Natural killer cell treated with Interleukin-12 subunit alpha and Interleukin-12 subunit beta and Interleukin-15 and Interleukin-18, amount 100 ng/mL, for 72 hours (primary cell): Measurements from ENCODE around the gene DRICH1. TPM values are rescaled to one million over a fixed set of nuclear protein-coding genes. Genes with fewer than 3 reads are reported as not detected.
"Not testable (repeated sequence)": the region's sequence is repeated elsewhere in the genome, so short reads cannot be mapped to it uniquely, and the experiment has no call there.

Source experiments
- ATAC-seq, 2 donors: fragments of 150-1000 bp; cut with Tn5 transposase in 1 of 2; sonication (Bioruptor Pico), chemical (Tn5 transposase) in 1 of 2; 2 replicates each; pipeline ENCODE4 v1.10.0; 2021
- DNase-seq: peaks from one replicate; pipeline ENCODE4 v3.0.0; 2022; ENCODE audit warnings: low spot score
- H3K27ac Mint-ChIP-seq, 2 donors: 1 replicate in 1 of 2; 2 replicates in 1 of 2; pipeline ENCODE4 v1.8.0; 2022; ENCODE audit warnings: mixed read lengths in 2 of 2, mild to moderate bottlenecking in 1 of 2, moderate library complexity in 1 of 2
- H3K27me3 Mint-ChIP-seq, 2 donors: 1 replicate in 1 of 2; 2 replicates in 1 of 2; pipeline ENCODE4 v1.8.0; 2022; ENCODE audit warnings: mixed read lengths in 2 of 2
- H3K36me3 Mint-ChIP-seq: one replicate; pipeline ENCODE4 v1.8.0; 2022; ENCODE audit warnings: mixed read lengths
- H3K4me1 Mint-ChIP-seq, 2 donors: 1 replicate in 1 of 2; 2 replicates in 1 of 2; pipeline ENCODE4 v1.8.0; 2022; ENCODE audit warnings: low read depth in 2 of 2, mixed read lengths in 2 of 2, mild to moderate bottlenecking in 1 of 2
- H3K4me3 Mint-ChIP-seq: one replicate; pipeline ENCODE4 v1.8.0; 2022; ENCODE audit warnings: mixed read lengths
- H3K9me3 Mint-ChIP-seq: 2 replicates; pipeline ENCODE4 v1.8.0; 2022; ENCODE audit warnings: mixed read lengths
- total RNA-seq, 2 donors: library from RNA; stranded (reverse); gene quantifications; one replicate each; pipeline ENCODE4 v1.2.3, GENCODE V29; 2022

DRICH1 gene
- total RNA-seq, 2 donors from 2014 or later, result 1.5 to 2.0 TPM

- H3K36me3 Mint-ChIP-seq, result no peaks in the 10 kb centered on the region
- H3K9me3 Mint-ChIP-seq, result no peaks in the 10 kb centered on the region
- H3K4me3 Mint-ChIP-seq, result no peak overlapping the region
- H3K27me3 Mint-ChIP-seq, result peaks cover 11 to 18% of the 10 kb centered on the region in 2 donors
- no peak for DNase-seq
- H3K4me1 Mint-ChIP-seq, result peaks cover 5 to 6% of the 10 kb centered on the region in 2 donors
- no peak overlapping the region for H3K27ac Mint-ChIP-seq
- no peak for ATAC-seq
These were observed 69.0 kb downstream of the DRICH1 start for GRCh38 chr22:23563111-23563510.

GRCh38 chr22:23562186-23562585 lies 69.9 kb downstream of the DRICH1 start:
- Mint-ChIP-seq H3K27ac (no peak overlapping the region), H3K4me3 (no peak overlapping the region), H3K9me3 (no peaks in the 10 kb centered on the region), H3K27me3 (peaks cover 9 to 13% of the 10 kb centered on the region in 2 donors), H3K4me1 (peaks cover 5 to 6% of the 10 kb centered on the region in 2 donors), H3K36me3 (no peaks in the 10 kb centered on the region)
- DNase-seq (no peak), ATAC-seq (no peak)

GRCh38 chr22:23561025-23561510 lies 71.1 kb downstream of the DRICH1 start:
- ATAC-seq, DNase-seq, H3K4me1 Mint-ChIP-seq, H3K4me3 Mint-ChIP-seq, H3K36me3 Mint-ChIP-seq, H3K27ac Mint-ChIP-seq, H3K9me3 Mint-ChIP-seq: not testable (repeated sequence)
- peaks cover 7 to 12% of the 10 kb centered on the region in 2 donors for H3K27me3 Mint-ChIP-seq

GRCh38 chr22:23560215-23560614 lies 71.9 kb downstream of the DRICH1 start:
- not testable (repeated sequence) for H3K36me3 Mint-ChIP-seq, H3K4me1 Mint-ChIP-seq, H3K9me3 Mint-ChIP-seq, H3K4me3 Mint-ChIP-seq, H3K27ac Mint-ChIP-seq, DNase-seq, H3K27me3 Mint-ChIP-seq, ATAC-seq

Other genes with a start within 250 kb of the DRICH1 start
- not detected for gene IGLL1, start 52.0 kb downstream of the DRICH1 start, total RNA-seq
- gene RGL4, start 58.7 kb upstream of the DRICH1 start, total RNA-seq, result 10 to 100 TPM in 1 of 2 donors, 1 to 10 TPM in 1; 6.5 to 10.2 TPM
- gene ZNF70, start 118.8 kb upstream of the DRICH1 start, total RNA-seq, result 1 to 10 TPM; 5.9 to 8.8 TPM
- gene VPREB3, start 122.1 kb upstream of the DRICH1 start, total RNA-seq, result under 1 TPM in 1 of 2 donors, not detected in 1; 0.52 TPM
- gene C22orf15, start 130.7 kb upstream of the DRICH1 start, total RNA-seq, result under 1 TPM; 0.83 to 0.86 TPM
- gene CHCHD10, start 135.7 kb upstream of the DRICH1 start, total RNA-seq, result 100 to 1,000 TPM in 1 of 2 donors, 10 to 100 TPM in 1; 50.7 to 135 TPM
- gene MMP11, start 140.5 kb upstream of the DRICH1 start, total RNA-seq, result under 1 TPM in 1 of 2 donors, not detected in 1; 0.50 TPM
- 100 to 1,000 TPM in 1 of 2 donors, 10 to 100 TPM in 1; 70.5 to 105 TPM for gene SMARCB1, start 154.6 kb upstream of the DRICH1 start, total RNA-seq
- gene DERL3, start 206.7 kb upstream of the DRICH1 start, total RNA-seq, result 10 to 100 TPM in 1 of 2 donors, 1 to 10 TPM in 1; 4.7 to 14.3 TPM
- 10 to 100 TPM in 1 of 2 donors, 1 to 10 TPM in 1; 6.8 to 12.5 TPM for gene SLC2A11, start 225.6 kb upstream of the DRICH1 start, total RNA-seq